Glutamatergic neuron (in vitro differentiated cells): ENCODE results near the gene RSPO1. TPM values are rescaled to one million over a fixed set of nuclear protein-coding genes. Genes with fewer than 3 reads are reported as not detected.

Experiments
- DNase-seq: peaks from one replicate; pipeline ENCODE4 v3.0.0; 2022
- H3K27ac Mint-ChIP-seq: one replicate; pipeline ENCODE4 v1.8.0; 2020; ENCODE audit warnings: mild to moderate bottlenecking, mixed read lengths, inconsistent platforms; ENCODE audit not compliant: unreplicated experiment
- H3K27me3 Mint-ChIP-seq: one replicate; pipeline ENCODE4 v1.8.0; 2020; ENCODE audit warnings: mild to moderate bottlenecking, moderate library complexity, mixed read lengths, inconsistent platforms; ENCODE audit not compliant: unreplicated experiment
- H3K36me3 Mint-ChIP-seq: one replicate; pipeline ENCODE4 v1.8.0; 2020; ENCODE audit warnings: mild to moderate bottlenecking, mixed read lengths, inconsistent platforms; ENCODE audit not compliant: unreplicated experiment
- H3K4me1 Mint-ChIP-seq: one replicate; pipeline ENCODE4 v1.8.0; 2020; ENCODE audit warnings: mild to moderate bottlenecking, low read depth, mixed read lengths, inconsistent platforms; ENCODE audit not compliant: unreplicated experiment
- H3K4me3 Mint-ChIP-seq: one replicate; pipeline ENCODE4 v1.8.0; 2020; ENCODE audit warnings: mild to moderate bottlenecking, mixed read lengths, inconsistent platforms; ENCODE audit not compliant: unreplicated experiment
- H3K9me3 Mint-ChIP-seq: one replicate; pipeline ENCODE4 v1.8.0; 2020; ENCODE audit warnings: mild to moderate bottlenecking, moderate library complexity, mixed read lengths, inconsistent platforms; ENCODE audit not compliant: unreplicated experiment
- CTCF ChIP-seq: fragments of 200-600 bp; sonication (generic); IDR thresholded peaks from one replicate; pipeline ENCODE4 v1.5.0; 2021; ENCODE audit not compliant: partially characterized antibody, unreplicated experiment
- total RNA-seq: library from RNA; stranded (reverse); fragmentation: NEBNext Ultra II Directional; extraction: Animal tissue kit (Norgen Biotek cat#: 25700); gene quantifications from one replicate; pipeline ENCODE4 v1.2.1, GENCODE V29; 2021; ENCODE audit not compliant: unreplicated experiment

The RSPO1 gene
- total RNA-seq, 1 donor from 2014 or later = not detected

- no peak for TF ChIP-seq CTCF
- no peak overlapping the region for H3K4me3 Mint-ChIP-seq
- no peaks in the 10 kb centered on the region for H3K4me1 Mint-ChIP-seq
- H3K27ac Mint-ChIP-seq = no peak overlapping the region
- peaks cover 2% of the 10 kb centered on the region for H3K9me3 Mint-ChIP-seq
- no peak for DNase-seq
- peaks cover 36% of the 10 kb centered on the region for H3K27me3 Mint-ChIP-seq
- H3K36me3 Mint-ChIP-seq = no peaks in the 10 kb centered on the region
These were observed 5.7 kb downstream of the RSPO1 start for GRCh38 chr1:37629008-37629407.

- H3K27ac Mint-ChIP-seq = no peak overlapping the region
- H3K36me3 Mint-ChIP-seq = no peaks in the 10 kb centered on the region
- H3K4me3 Mint-ChIP-seq = no peak overlapping the region
- H3K4me1 Mint-ChIP-seq = no peaks in the 10 kb centered on the region
- H3K27me3 Mint-ChIP-seq = peaks cover 34% of the 10 kb centered on the region
- no peak for TF ChIP-seq CTCF
- H3K9me3 Mint-ChIP-seq = peaks cover 2% of the 10 kb centered on the region
- no peak for DNase-seq
These were observed 6.6 kb downstream of the RSPO1 start for GRCh38 chr1:37628026-37628556.

- Mint-ChIP-seq H3K4me3 (no peak overlapping the region), H3K27ac (no peak overlapping the region), H3K9me3 (no peaks in the 10 kb centered on the region), H3K27me3 (peaks cover 19% of the 10 kb centered on the region), H3K36me3 (no peaks in the 10 kb centered on the region), H3K4me1 (no peaks in the 10 kb centered on the region)
- no peak for TF ChIP-seq CTCF
- no peak for DNase-seq
These were observed 12.6 kb downstream of the RSPO1 start for GRCh38 chr1:37622131-37622530.

GRCh38 chr1:37621326-37621870, 13.3 kb downstream of the RSPO1 start:
- H3K9me3 Mint-ChIP-seq = no peaks in the 10 kb centered on the region
- DNase-seq = no peak
- no peaks in the 10 kb centered on the region for H3K36me3 Mint-ChIP-seq
- no peak overlapping the region for H3K27ac Mint-ChIP-seq
- H3K4me1 Mint-ChIP-seq = peaks cover 3% of the 10 kb centered on the region
- H3K27me3 Mint-ChIP-seq = peaks cover 18% of the 10 kb centered on the region
- no peak for TF ChIP-seq CTCF
- H3K4me3 Mint-ChIP-seq = no peak overlapping the region

GRCh38 chr1:37620707-37621106, 14.0 kb downstream of the RSPO1 start:
- no peak for DNase-seq

More at GRCh38 chr1:37620707-37621106, 14.0 kb downstream of the RSPO1 start:
- no peaks in the 10 kb centered on the region for H3K36me3 Mint-ChIP-seq
- H3K27ac Mint-ChIP-seq = no peak overlapping the region
- no peak for TF ChIP-seq CTCF
- peaks cover 5% of the 10 kb centered on the region for H3K4me1 Mint-ChIP-seq
- H3K4me3 Mint-ChIP-seq = no peak overlapping the region
- H3K9me3 Mint-ChIP-seq = peaks cover 2% of the 10 kb centered on the region
- H3K27me3 Mint-ChIP-seq = peaks cover 22% of the 10 kb centered on the region
